ENCODE data around the gene TBC1D4.

GRCh38 chr13:75369981-75370380, 112.0 kb downstream of the TBC1D4 start:
- no peak for TF ChIP-seq CTCF (conservative IDR thresholded peaks at IDR 0.05)
- no peak for TF ChIP-seq EZH2 (IDR thresholded peaks at IDR 0.05; ENCODE audit: low read depth)
